Measurements from ENCODE around the gene STMN1.

DNA sequence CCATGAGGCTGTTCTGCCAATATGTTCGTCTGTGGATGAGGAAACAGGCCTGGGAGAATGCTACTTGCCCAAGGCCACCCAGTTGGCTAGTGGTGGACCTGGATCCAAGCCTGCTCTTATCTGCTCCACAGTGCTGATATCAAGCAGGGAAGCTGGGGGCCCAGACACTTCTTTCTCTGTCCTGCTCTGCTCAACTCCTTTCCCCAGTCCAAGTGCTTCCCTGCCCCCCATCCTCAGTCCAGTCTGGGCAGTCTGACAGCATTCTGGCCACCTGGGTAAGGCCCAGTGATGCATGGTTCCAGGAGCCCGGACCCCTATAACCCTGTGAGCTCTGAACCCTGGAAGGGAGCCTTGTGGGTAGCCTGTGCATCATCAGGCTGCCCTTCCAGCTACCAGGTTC, 26.5 kb downstream of the STMN1 start:
- TF ChIP-seq CTCF (IDR thresholded peaks at IDR 0.05): no peak
- no peak for TF ChIP-seq POLR2A (IDR thresholded peaks at IDR 0.05)
